NCI-H226 (cell line): ENCODE data around the gene STAP2.

Experiments
- DNase-seq: peaks from one replicate; pipeline ENCODE4 v3.0.0-alpha.2; 2015

The STAP2 gene

GRCh38 chr19:4326837-4327251 is 11.8 kb downstream of the STAP2 start:
- no peak for DNase-seq

GRCh38 chr19:4326215-4326836 is 12.3 kb downstream of the STAP2 start:
- DNase-seq, result no peak

- DNase-seq, result no peak
These were observed 14.4 kb downstream of the STAP2 start for GRCh38 chr19:4324228-4324627.

GRCh38 chr19:4323692-4324091 is 14.9 kb downstream of the STAP2 start:
- DNase-seq, result no peak

GRCh38 chr19:4322942-4323665 is 15.5 kb downstream of the STAP2 start:
- DNase-seq, result no peak

- DNase-seq, result no peak
These were observed 18.2 kb downstream of the STAP2 start for GRCh38 chr19:4320419-4320818.

- DNase-seq, result no peak
These were observed 19.4 kb downstream of the STAP2 start for GRCh38 chr19:4319067-4319718.

- no peak for DNase-seq
These were observed 20.2 kb downstream of the STAP2 start for GRCh38 chr19:4318460-4318859.

GRCh38 chr19:4316956-4317355 is 21.7 kb downstream of the STAP2 start:
- DNase-seq, result no peak

- no peak for DNase-seq
These were observed 24.7 kb downstream of the STAP2 start for GRCh38 chr19:4313847-4314490.

GRCh38 chr19:4310247-4311121 is 28.1 kb downstream of the STAP2 start:
- DNase-seq, result no peak

- no peak for DNase-seq
These were observed 33.0 kb downstream of the STAP2 start for GRCh38 chr19:4305659-4306058.

GRCh38 chr19:4305257-4305612 is 33.4 kb downstream of the STAP2 start:
- DNase-seq, result no peak

- DNase-seq, result peak; percentile 70
These were observed 33.9 kb downstream of the STAP2 start, which contains the start of gene FSD1 for GRCh38 chr19:4304538-4305256. Gene FSD1, plus strand, starts transcription at chr19:4304598. Its CDS starts 149 bp downstream, at chr19:4304747.

- no peak for DNase-seq
These were observed 34.6 kb downstream of the STAP2 start for GRCh38 chr19:4303819-4304537.

- DNase-seq, result no peak
These were observed 36.4 kb downstream of the STAP2 start, which contains the start of gene TMIGD2 for GRCh38 chr19:4302243-4302640. Gene TMIGD2, minus strand, starts transcription at chr19:4302389. Its CDS starts 4 bp downstream, at chr19:4302385.

GRCh38 chr19:4301590-4302242 is 36.9 kb downstream of the STAP2 start:
- no peak for DNase-seq

GRCh38 chr19:4300589-4300988 is 38.0 kb downstream of the STAP2 start:
- DNase-seq, result no peak

- no peak for DNase-seq
These were observed 39.6 kb downstream of the STAP2 start for GRCh38 chr19:4298810-4299550.
